HFF-Myc (cell line): ENCODE measurements around the gene ABCA4.
A peak's percentile ranks its signal among the peaks of the same experiment; 100 is the strongest.

Source experiments
- DNase-seq: peaks from one replicate; pipeline ENCODE4 v3.0.0-alpha.2; 2011; ENCODE audit warnings: low read depth; ENCODE audit errors: extremely low read depth
- H3K4me3 ChIP-seq: replicated peaks from 2 replicates; pipeline ENCODE4 v1.5.1; 2011; ENCODE audit warnings: low read depth, mild to moderate bottlenecking, control low read depth, low read length
- TF ChIP-seq, protein P1 (sequence below): IDR thresholded peaks from 2 replicates; pipeline ENCODE4 v1.5.1; 2012; ENCODE audit warnings: mild to moderate bottlenecking, low read depth, low read length, control low read depth; ENCODE audit errors: missing control alignments

Gene ABCA4

DNA sequence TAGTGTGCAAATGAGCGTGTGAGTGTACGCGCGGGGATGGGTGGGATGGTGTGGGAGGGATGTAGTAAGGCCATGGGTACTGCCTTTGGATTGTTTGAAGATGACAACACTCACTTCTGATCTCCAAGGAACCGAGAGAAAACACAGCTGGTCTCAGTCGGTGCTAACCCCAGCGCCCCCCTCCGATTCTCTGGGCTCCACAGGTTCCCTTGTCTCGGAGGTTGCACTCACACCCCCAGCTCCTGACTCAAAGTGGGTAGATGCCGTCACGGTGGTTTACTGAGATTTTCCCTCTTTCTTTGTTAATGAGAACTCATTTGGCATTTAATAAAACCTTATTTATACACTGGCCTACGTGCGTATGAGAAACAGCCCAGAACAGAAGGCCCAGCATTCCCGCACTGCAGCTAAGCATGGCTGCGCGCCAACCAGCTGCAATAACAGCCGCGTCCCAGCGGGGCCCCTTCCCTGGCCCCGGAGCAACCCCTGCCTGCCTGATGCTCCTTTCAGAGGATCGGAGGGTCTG lies 25.8 kb downstream of the ABCA4 start:
- no peak overlapping the region for H3K4me3 ChIP-seq
- peak; percentile 36 for DNase-seq
- TF ChIP-seq, protein P1, sequence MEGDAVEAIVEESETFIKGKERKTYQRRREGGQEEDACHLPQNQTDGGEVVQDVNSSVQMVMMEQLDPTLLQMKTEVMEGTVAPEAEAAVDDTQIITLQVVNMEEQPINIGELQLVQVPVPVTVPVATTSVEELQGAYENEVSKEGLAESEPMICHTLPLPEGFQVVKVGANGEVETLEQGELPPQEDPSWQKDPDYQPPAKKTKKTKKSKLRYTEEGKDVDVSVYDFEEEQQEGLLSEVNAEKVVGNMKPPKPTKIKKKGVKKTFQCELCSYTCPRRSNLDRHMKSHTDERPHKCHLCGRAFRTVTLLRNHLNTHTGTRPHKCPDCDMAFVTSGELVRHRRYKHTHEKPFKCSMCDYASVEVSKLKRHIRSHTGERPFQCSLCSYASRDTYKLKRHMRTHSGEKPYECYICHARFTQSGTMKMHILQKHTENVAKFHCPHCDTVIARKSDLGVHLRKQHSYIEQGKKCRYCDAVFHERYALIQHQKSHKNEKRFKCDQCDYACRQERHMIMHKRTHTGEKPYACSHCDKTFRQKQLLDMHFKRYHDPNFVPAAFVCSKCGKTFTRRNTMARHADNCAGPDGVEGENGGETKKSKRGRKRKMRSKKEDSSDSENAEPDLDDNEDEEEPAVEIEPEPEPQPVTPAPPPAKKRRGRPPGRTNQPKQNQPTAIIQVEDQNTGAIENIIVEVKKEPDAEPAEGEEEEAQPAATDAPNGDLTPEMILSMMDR = no peak

DNA sequence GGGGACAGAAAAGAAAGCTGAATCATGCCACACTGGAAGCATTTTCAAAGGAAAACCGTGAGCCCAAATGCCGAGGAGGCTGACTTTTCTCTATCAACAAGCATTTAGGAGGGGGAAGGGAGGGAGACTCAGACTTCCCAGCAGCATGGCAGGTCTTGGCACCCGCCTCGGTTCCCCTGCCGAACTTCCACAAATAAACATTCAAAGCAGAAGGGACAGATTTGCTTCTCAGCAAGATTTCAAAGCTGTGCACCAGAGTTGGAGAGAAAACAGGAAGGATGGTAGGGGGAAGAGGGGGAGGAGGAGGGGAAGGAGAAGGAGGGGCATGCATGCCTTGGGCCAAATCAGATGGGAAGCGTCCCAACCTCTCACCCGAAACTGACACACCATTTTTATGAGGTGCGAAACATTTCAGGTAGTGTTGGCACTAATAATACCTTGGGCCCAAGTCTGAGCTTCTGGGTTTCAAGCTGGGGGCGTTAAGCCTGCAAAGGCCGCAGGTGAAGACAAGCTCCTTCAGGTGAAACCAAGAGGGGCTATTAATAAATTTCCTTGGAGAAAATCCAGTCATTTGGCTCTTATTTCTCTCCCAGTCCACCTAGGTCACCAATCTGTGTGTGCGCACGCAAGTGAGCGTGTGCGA lies 26.4 kb downstream of the ABCA4 start:
- TF ChIP-seq, protein P1 = no peak
- DNase-seq = no peak

DNA sequence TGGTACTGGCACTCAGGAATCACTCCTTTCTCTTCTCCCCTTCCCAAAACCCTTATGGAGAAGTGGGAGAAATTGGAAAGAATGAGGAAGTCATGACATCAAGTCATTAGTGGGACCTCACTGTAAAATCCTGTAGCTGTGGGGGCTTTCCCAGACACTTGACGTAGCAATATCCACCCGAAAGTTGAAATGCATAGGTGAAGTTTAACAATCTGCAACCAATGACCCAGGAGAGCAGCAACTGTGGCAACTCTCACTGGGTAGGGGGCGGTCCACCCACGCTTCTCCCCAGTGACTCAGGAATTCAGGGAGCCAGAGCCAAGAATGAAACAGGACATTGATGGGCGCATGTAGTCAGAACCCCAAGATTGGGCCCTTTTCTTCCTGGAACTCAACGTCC lies 27.0 kb downstream of the ABCA4 start:
- H3K4me3 ChIP-seq = no peak overlapping the region
- DNase-seq = no peak
- TF ChIP-seq, protein P1 = no peak

More for the DNA sequence above, 26.4 kb downstream of the ABCA4 start:
- H3K4me3 ChIP-seq = no peak overlapping the region

DNA sequence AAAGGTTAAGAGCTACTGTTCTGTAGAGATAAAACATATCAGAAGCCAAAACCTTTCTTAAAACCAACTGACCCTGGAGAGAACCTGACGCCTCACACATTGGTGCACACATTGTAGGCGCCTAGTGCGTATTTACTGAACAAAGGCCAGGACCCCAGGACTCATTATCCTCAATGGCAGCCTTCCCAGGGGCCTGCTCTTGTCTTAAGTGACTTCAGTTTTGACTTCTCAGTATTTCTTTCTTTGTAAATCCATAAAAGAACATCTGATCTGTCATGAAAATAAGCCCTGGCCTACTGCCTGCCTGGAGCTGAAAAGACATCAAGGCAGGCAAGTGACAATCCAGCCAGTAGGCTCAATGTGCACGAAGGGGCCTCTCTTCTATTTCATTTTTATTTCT lies 27.6 kb downstream of the ABCA4 start:
- TF ChIP-seq, protein P1 = no peak
- H3K4me3 ChIP-seq = no peak overlapping the region
- no peak for DNase-seq

DNA sequence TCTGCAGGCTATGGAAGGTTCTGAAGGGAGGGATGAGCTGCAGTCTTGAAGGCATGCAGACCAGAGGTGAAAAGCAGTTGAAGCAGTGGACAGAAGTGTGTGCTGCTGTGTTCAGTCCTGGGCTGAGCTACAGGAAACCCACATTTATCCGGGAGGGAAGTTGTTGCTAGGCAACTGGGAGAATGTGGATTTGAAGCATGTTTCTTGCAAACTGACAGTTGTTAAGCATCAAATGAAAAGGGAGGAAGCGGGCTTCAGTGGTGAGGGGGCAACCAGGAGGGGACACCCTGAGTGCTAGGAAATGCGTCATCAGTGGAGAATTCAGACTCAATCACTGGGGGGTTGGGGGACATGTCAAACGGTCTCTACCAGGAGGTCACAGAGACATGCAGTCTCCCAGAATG lies 28.7 kb downstream of the ABCA4 start:
- H3K4me3 ChIP-seq = no peak overlapping the region
- DNase-seq = no peak
- TF ChIP-seq, protein P1 = no peak

DNA sequence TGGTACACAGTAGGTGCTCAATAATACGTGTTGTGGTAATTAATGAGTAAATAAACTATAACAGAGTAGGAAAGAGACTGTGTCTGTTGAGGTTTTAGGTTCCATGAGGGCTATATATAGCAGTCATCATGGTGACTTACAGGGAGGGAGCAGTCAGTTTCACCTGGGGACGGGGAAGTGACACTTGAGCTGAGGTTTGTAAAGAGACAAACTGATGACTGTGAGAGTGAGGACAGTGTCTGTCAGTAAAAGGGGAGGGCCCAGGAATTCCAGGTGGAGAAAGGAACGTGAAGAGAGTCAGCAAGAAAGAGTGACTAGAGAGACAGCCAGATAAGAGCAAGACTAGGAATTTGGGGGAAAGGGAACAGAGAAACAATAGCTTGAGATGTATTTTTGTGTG lies 30.2 kb downstream of the ABCA4 start:
- TF ChIP-seq, protein P1 = no peak
- no peak for DNase-seq
- no peak overlapping the region for H3K4me3 ChIP-seq

DNA sequence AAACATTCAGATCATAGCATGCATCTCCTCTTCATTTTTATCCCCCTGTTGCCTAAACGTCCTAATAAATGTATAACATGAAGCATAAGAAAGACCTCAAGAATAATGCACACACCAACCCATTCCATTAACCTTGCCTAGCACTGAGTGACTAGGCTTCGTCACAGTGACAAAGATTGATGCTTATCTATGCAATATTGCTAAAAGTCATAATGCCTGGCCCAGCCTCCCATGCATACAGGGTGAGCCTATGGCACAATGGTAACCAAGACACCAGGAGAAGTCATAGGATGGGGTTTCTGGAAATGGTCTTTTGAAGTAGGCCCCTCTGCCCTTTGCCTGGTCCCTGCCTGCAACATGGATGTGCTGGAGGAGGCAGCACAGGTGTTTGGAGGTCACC lies 33.8 kb downstream of the ABCA4 start:
- TF ChIP-seq, protein P1 = no peak
- no peak for DNase-seq
- no peak overlapping the region for H3K4me3 ChIP-seq
